Keratinocyte (primary cell): ENCODE data around the gene NTNG2. TPM values are rescaled to one million over a fixed set of nuclear protein-coding genes. Genes with fewer than 3 reads are reported as not detected.
A peak's percentile ranks its signal among the peaks of the same experiment; 100 is the strongest.

Experiments
- DNase-seq: peaks from one replicate; pipeline ENCODE4 v3.0.0-alpha.2; 2011; ENCODE audit warnings: low read depth, missing footprints, low spot score
- FAIRE-seq: peaks from 2 replicates; lab custom pipeline; 2011; peaks lifted over from hg19 to GRCh38; lab: Jason Lieb, UNC
- H2AFZ ChIP-seq: 2 replicates; pipeline ENCODE4 v1.6.0; 2012; ENCODE audit warnings: low read length, control low read depth, inconsistent platforms; ENCODE audit not compliant: control insufficient read depth
- H3K27ac ChIP-seq: 2 replicates; pipeline ENCODE4 v1.5.1; 2011; ENCODE audit warnings: low read length; ENCODE audit not compliant: control insufficient read depth, insufficient read depth
- H3K27me3 ChIP-seq: 3 replicates; pipeline ENCODE4 v1.6.0; 2011; ENCODE audit warnings: low read length; ENCODE audit not compliant: control insufficient read depth, insufficient read depth; ENCODE audit errors: extremely low read depth
- H3K36me3 ChIP-seq, 2 experiments: 2 replicates in 1 of 2; 3 replicates in 1 of 2; pipeline ENCODE4 v1.5.1; 2011; ENCODE audit warnings: low read length in 2 of 2, mild to moderate bottlenecking in 1 of 2; ENCODE audit not compliant: control insufficient read depth in 2 of 2, insufficient read depth in 2 of 2; ENCODE audit errors: extremely low read depth in 1 of 2
- H3K4me1 ChIP-seq: 3 replicates; pipeline ENCODE4 v1.5.1; 2011; ENCODE audit warnings: low read length; ENCODE audit not compliant: control insufficient read depth, insufficient read depth; ENCODE audit errors: extremely low read depth
- H3K4me2 ChIP-seq: 3 replicates; pipeline ENCODE4 v1.6.0; 2011; ENCODE audit warnings: low read depth, low read length; ENCODE audit not compliant: control insufficient read depth, insufficient read depth; ENCODE audit errors: extremely low read depth
- H3K4me3 ChIP-seq, 3 experiments: fragments of 200-600 bp in 1 of 3; sonication (generic) in 1 of 3; 2 replicates in 2 of 3; 3 replicates in 1 of 3; pipeline ENCODE4 v1.5.1; 2011 to 2016; ENCODE audit warnings: low read length in 3 of 3, mild to moderate bottlenecking in 3 of 3, control low read depth in 2 of 3, inconsistent platforms in 1 of 3, low read depth in 1 of 3, mixed read lengths in 1 of 3, mixed run types in 1 of 3, moderate library complexity in 1 of 3; ENCODE audit not compliant: control insufficient read depth in 2 of 3, insufficient read depth in 2 of 3; ENCODE audit errors: extremely low read depth in 1 of 3
- H3K79me2 ChIP-seq: 2 replicates; pipeline ENCODE4 v1.6.0; 2012; ENCODE audit warnings: low read length; ENCODE audit not compliant: control insufficient read depth, insufficient read depth
- H3K9ac ChIP-seq: 3 replicates; pipeline ENCODE4 v1.6.0; 2011; ENCODE audit warnings: low read length; ENCODE audit not compliant: control insufficient read depth, insufficient read depth; ENCODE audit errors: extremely low read depth
- H3K9me1 ChIP-seq: 3 replicates; pipeline ENCODE4 v1.6.0; 2011; ENCODE audit warnings: low read length; ENCODE audit not compliant: control insufficient read depth, insufficient read depth; ENCODE audit errors: extremely low read depth
- H3K9me3 ChIP-seq: 2 replicates; pipeline ENCODE4 v1.5.1; 2012; ENCODE audit warnings: low read depth, low read length; ENCODE audit not compliant: control insufficient read depth
- H4K20me1 ChIP-seq: 3 replicates; pipeline ENCODE4 v1.6.0; 2011; ENCODE audit warnings: low read length; ENCODE audit not compliant: control insufficient read depth, insufficient read depth; ENCODE audit errors: extremely low read depth
- EZH2 ChIP-seq: IDR thresholded peaks from one replicate; pipeline ENCODE4 v1.6.1; 2012; ENCODE audit warnings: inconsistent platforms, mild to moderate bottlenecking, low read length, moderate library complexity
- dilution Hi-C: fragments of 300-500 bp; cut with MboI; formaldehyde crosslinking; loops from one replicate; pipeline ENCODE4 v1.7.0; 2020; ENCODE audit warnings: low sequenced_read_pairs; ENCODE audit not compliant: extremely low pct_ligation_motif_present
- polyA plus RNA-seq, 5 experiments: library from polyadenylated mRNA; depleted of rRNA in 3 of 5; stranded (reverse) in 3 of 5; stranded (forward) in 1 of 5; unstranded in 1 of 5; fragments of >200 nt; gene quantifications; 1 replicate in 1 of 5; 2 replicates in 3 of 5; 3 replicates in 1 of 5; pipeline versions ENCODE4 v1.2.1 to v1.2.3, GENCODE V29; 2011 to 2012; ENCODE audit warnings: missing spikeins in 2 of 5, low read depth in 1 of 5, low replicate concordance in 1 of 5
- TF ChIP-seq, protein P1 (sequence below), 3 experiments: IDR thresholded peaks in 1 of 3; conservative IDR thresholded peaks in 1 of 3; optimal IDR thresholded peaks in 1 of 3; 2 replicates in 2 of 3; 3 replicates in 1 of 3; pipeline versions ENCODE3 to v1.5.1; 2011; ENCODE audit warnings: low read length in 3 of 3, mild to moderate bottlenecking in 3 of 3, moderate library complexity in 2 of 3, control low read depth in 1 of 3, inconsistent platforms in 1 of 3; ENCODE audit not compliant: insufficient read depth in 2 of 3; ENCODE audit errors: extremely low read depth in 1 of 3

Gene NTNG2
- polyA plus RNA-seq, 1 donor (not counting 4 experiments of a cell fraction or from before 2014, with no cell fraction given): 0.05 TPM

DNA sequence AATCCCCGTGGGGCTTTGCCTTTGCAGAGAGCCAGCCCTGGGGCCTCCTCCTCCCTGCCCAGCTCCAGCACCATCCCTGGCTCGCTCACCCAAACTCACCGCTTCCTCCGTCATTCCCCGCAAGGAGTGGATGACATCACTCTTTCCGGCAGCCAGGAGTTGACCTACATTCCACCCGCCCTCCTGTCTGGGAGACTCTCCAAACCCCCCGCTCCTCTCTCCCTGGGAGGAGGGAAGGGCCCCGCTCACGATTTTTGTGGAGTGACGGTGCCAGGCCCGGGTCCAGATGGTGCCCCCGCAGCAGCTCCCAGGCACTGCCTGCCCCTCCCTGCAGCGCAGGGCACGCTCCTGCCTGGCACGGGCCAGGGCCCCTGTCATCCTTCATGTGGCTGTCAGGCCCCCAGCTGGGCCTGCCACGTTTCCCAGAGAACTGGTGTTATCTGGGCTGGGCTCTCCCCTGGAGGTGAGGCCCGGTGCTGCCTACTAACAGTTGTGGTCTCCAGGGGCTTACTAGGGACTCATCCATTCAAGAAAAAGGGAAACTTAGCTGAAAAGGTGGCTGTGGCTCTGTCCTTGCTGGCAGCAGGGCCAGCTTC is 52.3 kb downstream of the NTNG2 start:
- dilution Hi-C loops: no loop called here
- no peaks in the 10 kb centered on the region for H3K9me1 ChIP-seq
- H4K20me1 ChIP-seq: no peaks in the 10 kb centered on the region
- no peak overlapping the region for H3K27ac ChIP-seq
- peak; percentile 97 for FAIRE-seq
- TF ChIP-seq, protein P1, sequence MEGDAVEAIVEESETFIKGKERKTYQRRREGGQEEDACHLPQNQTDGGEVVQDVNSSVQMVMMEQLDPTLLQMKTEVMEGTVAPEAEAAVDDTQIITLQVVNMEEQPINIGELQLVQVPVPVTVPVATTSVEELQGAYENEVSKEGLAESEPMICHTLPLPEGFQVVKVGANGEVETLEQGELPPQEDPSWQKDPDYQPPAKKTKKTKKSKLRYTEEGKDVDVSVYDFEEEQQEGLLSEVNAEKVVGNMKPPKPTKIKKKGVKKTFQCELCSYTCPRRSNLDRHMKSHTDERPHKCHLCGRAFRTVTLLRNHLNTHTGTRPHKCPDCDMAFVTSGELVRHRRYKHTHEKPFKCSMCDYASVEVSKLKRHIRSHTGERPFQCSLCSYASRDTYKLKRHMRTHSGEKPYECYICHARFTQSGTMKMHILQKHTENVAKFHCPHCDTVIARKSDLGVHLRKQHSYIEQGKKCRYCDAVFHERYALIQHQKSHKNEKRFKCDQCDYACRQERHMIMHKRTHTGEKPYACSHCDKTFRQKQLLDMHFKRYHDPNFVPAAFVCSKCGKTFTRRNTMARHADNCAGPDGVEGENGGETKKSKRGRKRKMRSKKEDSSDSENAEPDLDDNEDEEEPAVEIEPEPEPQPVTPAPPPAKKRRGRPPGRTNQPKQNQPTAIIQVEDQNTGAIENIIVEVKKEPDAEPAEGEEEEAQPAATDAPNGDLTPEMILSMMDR (optimal IDR thresholded peaks at IDR 0.05 in 1 of 3, IDR thresholded peaks at IDR 0.05 in 1 of 3, conservative IDR thresholded peaks at IDR 0.05 in 1 of 3; ENCODE audit: extremely low read depth in 1 of 3, insufficient read depth in 2 of 3, low read length in 3 of 3): no peak
- no peak for TF ChIP-seq EZH2
- no peaks in the 10 kb centered on the region for H3K27me3 ChIP-seq
- H3K9me3 ChIP-seq: no peaks in the 10 kb centered on the region
- no peaks in the 10 kb centered on the region for H3K79me2 ChIP-seq
- H3K4me2 ChIP-seq: peak overlapping the region; percentile 37
- peak; percentile 28 for DNase-seq
- H2AFZ ChIP-seq: peak overlapping the region; percentile 23
- peak overlapping the region; percentile 15 for H3K9ac ChIP-seq
- H3K4me1 ChIP-seq: peaks cover 8% of the 10 kb centered on the region
- H3K36me3 ChIP-seq: no peaks in the 10 kb centered on the region
- H3K4me3 ChIP-seq: no peak overlapping the region

DNA sequence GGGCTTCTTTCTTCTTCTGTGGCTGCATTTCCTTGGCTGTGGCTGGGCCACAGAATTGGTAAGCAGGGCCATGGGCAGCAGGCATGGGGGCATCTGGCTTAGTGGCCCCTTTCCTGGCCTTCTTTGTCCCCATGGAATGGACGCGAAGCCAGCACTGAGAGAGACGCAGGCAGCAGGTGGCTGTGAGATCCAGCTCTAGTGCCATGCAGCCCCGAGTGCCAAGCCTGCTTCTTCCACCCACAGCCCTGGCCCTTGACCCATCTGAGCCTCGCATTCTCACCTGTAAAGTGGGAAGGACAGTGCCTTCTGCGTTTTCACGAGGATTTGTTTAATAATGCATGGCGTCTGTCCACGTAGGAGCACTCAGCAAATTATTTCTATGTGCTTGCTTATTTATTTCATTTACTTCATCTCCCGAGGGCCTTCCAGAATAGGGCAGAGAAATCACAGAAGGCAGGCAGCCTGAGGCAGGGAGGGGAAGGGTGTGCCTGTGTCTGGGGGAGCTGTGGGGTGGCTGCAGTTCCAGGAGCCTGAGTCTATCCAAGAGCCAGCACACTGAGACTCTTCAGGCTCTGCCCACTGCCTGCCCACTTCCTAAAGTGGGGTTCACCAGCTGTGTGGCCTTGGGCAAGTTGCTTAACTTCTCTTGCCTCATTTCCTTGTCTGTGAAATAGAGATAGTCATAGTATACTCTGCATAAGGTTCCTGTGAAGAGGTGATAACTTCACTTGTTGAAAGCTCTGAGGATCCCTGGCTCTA is 55.2 kb downstream of the NTNG2 start:
- Histone ChIP-seq H2AFZ (no peak overlapping the region), H3K27me3 (peaks cover 1% of the 10 kb centered on the region), H4K20me1 (no peaks in the 10 kb centered on the region), H3K4me3 (no peak overlapping the region), H3K4me1 (peaks cover 8% of the 10 kb centered on the region), H3K9me1 (no peaks in the 10 kb centered on the region), H3K79me2 (no peaks in the 10 kb centered on the region), H3K36me3 (no peaks in the 10 kb centered on the region), H3K4me2 (no peak overlapping the region), H3K27ac (no peak overlapping the region), H3K9me3 (no peaks in the 10 kb centered on the region), H3K9ac (no peak overlapping the region)
- FAIRE-seq: no peak
- dilution Hi-C loops: no loop called here
- no peak for DNase-seq
- TF ChIP-seq, protein P1 (optimal IDR thresholded peaks at IDR 0.05 in 1 of 3, IDR thresholded peaks at IDR 0.05 in 1 of 3, conservative IDR thresholded peaks at IDR 0.05 in 1 of 3; ENCODE audit: extremely low read depth in 1 of 3, insufficient read depth in 2 of 3, low read length in 3 of 3): no peak
- TF ChIP-seq EZH2: no peak
